Heart right ventricle (tissue), 16 donors: ENCODE measurements around the gene ENDOV. TPM values are rescaled to one million over a fixed set of nuclear protein-coding genes. Genes with fewer than 3 reads are reported as not detected.

ENCODE experiments used
- ATAC-seq, 8 donors: fragments of 200-7000 bp; cut with Tn5 transposase; one replicate each; pipeline ENCODE4 v1.9.1; 2020; ENCODE audit warnings: mild to moderate bottlenecking in 8 of 8, moderate library complexity in 8 of 8, moderate number of reproducible peaks in 1 of 8
- DNase-seq, 2 donors: peaks; one replicate each; pipeline ENCODE4 v3.0.0-alpha.2; 2020
- H3K27ac ChIP-seq, 10 donors: fragments of 200-600 bp; sonication (generic) in 2 of 10; one replicate each; pipeline versions ENCODE4 v1.5.0 to v1.8.0; 2020 to 2022; ENCODE audit warnings: mild to moderate bottlenecking in 3 of 10
- H3K27me3 ChIP-seq, 7 donors: fragments of 200-600 bp; one replicate each; pipeline ENCODE4 v1.8.0; 2021 to 2022; ENCODE audit warnings: mild to moderate bottlenecking in 2 of 7
- H3K36me3 ChIP-seq, 9 donors: fragments of 200-600 bp; sonication (generic) in 1 of 9; one replicate each; pipeline versions ENCODE4 v1.5.0 to v1.8.0; 2020 to 2022; ENCODE audit warnings: mild to moderate bottlenecking in 2 of 9
- H3K4me1 ChIP-seq, 9 donors: fragments of 200-600 bp; sonication (generic) in 1 of 9; one replicate each; pipeline versions ENCODE4 v1.5.0 to v1.8.0; 2020 to 2022; ENCODE audit warnings: mild to moderate bottlenecking in 4 of 9
- H3K4me3 ChIP-seq, 10 donors: fragments of 200-600 bp; sonication (generic) in 2 of 10; one replicate each; pipeline versions ENCODE4 v1.5.0 to v1.8.0; 2020 to 2022; ENCODE audit warnings: mild to moderate bottlenecking in 7 of 10, moderate library complexity in 2 of 10
- H3K9me3 ChIP-seq, 11 donors: fragments of 200-600 bp in 10 of 11; sonication (generic) in 2 of 11; one replicate each; pipeline versions ENCODE4 v1.5.0 to v1.8.0; 2013 to 2022; ENCODE audit warnings: mild to moderate bottlenecking in 2 of 11, control low read depth in 1 of 11, moderate library complexity in 1 of 11
- WGBS, 2 donors: extraction: QIAGEN DNeasy Blood & Tissue Kit; methylation state at CpG; one replicate each; pipeline ENCODE4 v1.1.7; 2013; ENCODE audit warnings: inconsistent platforms in 1 of 2; 5-methylcytosine and 5-hydroxymethylcytosine counted together
- intact Hi-C, 10 donors: fragments of 100-400 bp; cut with DNase I; formaldehyde crosslinking; loops; one replicate each; pipeline versions ENCODE4 v1.11.1 to v1.14.2; 2022
- polyA plus RNA-seq, 2 donors: library from polyadenylated mRNA; stranded (reverse); fragments of 200-250 nt; gene quantifications; one replicate each; pipeline ENCODE4 v1.2.3, GENCODE V29; 2013
- total RNA-seq, 10 donors: library from RNA; stranded (reverse); fragmentation: NEBNext Ultra II Directional in 3 of 10; extraction: Animal tissue kit (Norgen Biotek cat#: 25700) in 3 of 10; gene quantifications; one replicate each; pipeline versions ENCODE4 v1.2.1 to v1.2.4, GENCODE V29; 2021 to 2023
- TF ChIP-seq, protein P1 (sequence below), 9 donors: fragments of 200-600 bp; sonication (generic) in 2 of 9; IDR thresholded peaks; one replicate each; pipeline versions ENCODE4 v1.5.0 to v1.8.0; 2021 to 2022; ENCODE audit warnings: antibody characterized with exemption in 9 of 9, mild to moderate bottlenecking in 5 of 9, moderate library complexity in 1 of 9
- donor health status: Arrhythmogenic right ventricular cardiomyopathy.
- donor health status: ischemic (EF 13 %, LVEDD 7.1; RV severe dilation, severe dysfunction).
- donor health status: healthy with polysubstance abuse.
- donor health status: DM: no; HTN: yes; CAD: no.
- donor health status: DM: no; HTN: no; CAD: no.
- donor health status: ischemic (EF 25% LVEDD 6.9; RV normal size, moderate dysfunction).
- donor health status: ischemic (EF 25% LVEDD 5.7; RV mildly dilated, moderate dysfunction).
- donor health status: healthy.
- donor health status: DM: yes; HTN: yes; CAD: no.
- donor health status: Ischemic cardiomyopathy.
- donor health status: ischemic (EF 35%, LVEDD 5.7; RV mildly dilated, moderate dysfunction).
- donor health status: nonischemic (EF 11% LVEDD 7.7; RV severe dilation, severe dysfunction).
- donor health status: DM: yes; HTN: yes; CAD: no.
- donor health status: PGD.
- donor health status: ischemic (EF 29% LVEDD 5.4; RV normal size, mild dysfunction).
- donor health status: nonischemic (EF 23%, LVEDD 6.1; RV moderate dilation, normal function).

Gene ENDOV
- total and polyA plus RNA-seq, 12 donors, result 7.7 to 19.9 (median 12.6) TPM

DNA sequence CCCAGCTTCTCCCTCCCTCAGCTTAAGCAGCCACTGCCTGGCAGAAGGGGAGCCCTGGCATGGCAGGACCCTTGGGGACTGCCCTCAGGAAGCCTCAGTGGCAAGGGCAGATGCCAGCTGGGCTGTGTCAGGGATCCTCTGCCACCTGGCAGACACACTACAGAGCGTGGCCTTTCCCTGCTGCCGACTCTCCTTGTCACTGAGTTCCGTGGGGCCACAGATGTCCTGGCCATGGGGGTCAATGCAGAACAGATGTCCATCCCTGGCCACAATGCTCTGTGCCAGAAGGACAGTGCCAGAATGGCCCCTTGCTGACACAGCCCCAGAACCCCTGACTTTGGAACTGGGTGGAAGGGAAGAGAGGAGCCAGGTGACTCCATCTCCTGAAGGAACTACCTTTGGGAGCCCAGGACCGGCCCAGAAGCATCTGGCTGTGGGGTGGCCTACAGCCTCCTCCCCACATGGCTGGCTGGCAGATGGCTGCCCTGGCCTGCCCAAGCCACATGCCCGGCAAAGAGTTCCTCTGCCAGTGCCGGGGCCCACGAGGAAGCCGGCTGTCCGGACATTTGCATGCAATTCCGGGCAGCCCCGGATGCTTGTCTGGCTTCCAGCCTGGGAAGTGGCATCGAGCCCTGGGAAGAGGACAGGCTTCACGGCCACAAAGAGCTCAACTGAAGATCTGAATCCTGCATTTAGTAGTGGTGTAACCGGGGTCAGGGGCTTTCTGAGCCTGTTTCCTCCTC, 37.4 kb downstream of the ENDOV start:
- H3K4me1 ChIP-seq, result peaks cover 8 to 36% (median 28%) of the 10 kb centered on the region in 9 donors
- no peaks in the 10 kb centered on the region for H3K9me3 ChIP-seq
- no peak overlapping the region for H3K4me3 ChIP-seq
- no peak for ATAC-seq
- intact Hi-C loops, result loop anchor here in 2 of 10 donors (10.0 kb wide), 1 partner anchor 92 kb away; the partner anchor contains the start of gene RPTOR (in 2 of the 2)
- H3K27me3 ChIP-seq, result no peaks in the 10 kb centered on the region
- TF ChIP-seq, protein P1, sequence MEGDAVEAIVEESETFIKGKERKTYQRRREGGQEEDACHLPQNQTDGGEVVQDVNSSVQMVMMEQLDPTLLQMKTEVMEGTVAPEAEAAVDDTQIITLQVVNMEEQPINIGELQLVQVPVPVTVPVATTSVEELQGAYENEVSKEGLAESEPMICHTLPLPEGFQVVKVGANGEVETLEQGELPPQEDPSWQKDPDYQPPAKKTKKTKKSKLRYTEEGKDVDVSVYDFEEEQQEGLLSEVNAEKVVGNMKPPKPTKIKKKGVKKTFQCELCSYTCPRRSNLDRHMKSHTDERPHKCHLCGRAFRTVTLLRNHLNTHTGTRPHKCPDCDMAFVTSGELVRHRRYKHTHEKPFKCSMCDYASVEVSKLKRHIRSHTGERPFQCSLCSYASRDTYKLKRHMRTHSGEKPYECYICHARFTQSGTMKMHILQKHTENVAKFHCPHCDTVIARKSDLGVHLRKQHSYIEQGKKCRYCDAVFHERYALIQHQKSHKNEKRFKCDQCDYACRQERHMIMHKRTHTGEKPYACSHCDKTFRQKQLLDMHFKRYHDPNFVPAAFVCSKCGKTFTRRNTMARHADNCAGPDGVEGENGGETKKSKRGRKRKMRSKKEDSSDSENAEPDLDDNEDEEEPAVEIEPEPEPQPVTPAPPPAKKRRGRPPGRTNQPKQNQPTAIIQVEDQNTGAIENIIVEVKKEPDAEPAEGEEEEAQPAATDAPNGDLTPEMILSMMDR (IDR thresholded peaks at IDR 0.05), result no peak
- DNase-seq, result no peak
- no peak overlapping the region for H3K27ac ChIP-seq
- no peaks in the 10 kb centered on the region for H3K36me3 ChIP-seq
- 79 to 84% methylated on average over 14 of the region's 14 CpGs for WGBS, 2 donors

DNA sequence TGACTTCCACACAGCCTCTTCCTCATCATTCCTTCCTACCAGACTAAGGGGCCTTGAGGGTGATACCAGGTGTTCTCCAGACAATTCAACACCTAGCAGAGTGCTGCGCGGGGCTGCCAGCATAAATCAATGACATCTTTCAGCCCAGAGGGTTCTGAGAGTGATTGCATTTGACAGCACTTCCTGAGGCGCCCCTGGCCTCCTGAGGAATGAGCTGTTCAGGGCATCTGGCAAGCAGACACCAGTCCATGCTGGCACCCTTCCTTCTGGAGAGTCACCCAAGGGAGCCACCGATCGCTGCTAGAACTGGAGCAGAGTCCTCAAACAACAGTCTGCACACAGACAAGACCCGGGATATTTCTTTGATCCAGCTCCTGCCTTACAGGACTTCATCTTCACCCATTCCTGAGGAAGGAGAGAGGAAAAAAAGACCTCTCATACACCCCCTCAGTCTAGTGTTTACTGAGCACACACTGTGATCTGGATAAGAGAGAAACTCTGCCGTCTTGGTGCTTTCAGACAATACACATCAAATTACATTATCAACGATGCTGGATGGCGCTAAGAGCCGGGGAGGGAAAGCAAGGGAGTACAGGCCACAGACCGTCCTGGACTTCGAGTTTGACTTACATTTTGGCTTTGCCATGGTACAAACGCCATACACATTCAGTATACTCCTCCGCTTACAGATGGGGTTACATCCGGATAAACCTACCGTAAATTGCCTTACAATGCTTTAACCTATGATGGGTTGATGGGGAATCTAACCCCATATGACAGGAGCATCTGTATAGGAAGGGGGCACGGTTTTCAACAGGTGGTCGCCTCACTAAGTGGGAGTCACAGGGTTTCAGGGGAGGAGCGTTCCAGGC, 38.4 kb downstream of the ENDOV start:
- Histone ChIP-seq H3K36me3 (no peaks in the 10 kb centered on the region), H3K9me3 (no peaks in the 10 kb centered on the region), H3K4me1 (peaks cover 8 to 39% (median 30%) of the 10 kb centered on the region in 9 donors), H3K27me3 (no peaks in the 10 kb centered on the region), H3K27ac (peak overlapping the region in 2 of 10 donors; percentile 96 to 98), H3K4me3 (peak overlapping the region in 5 of 10 donors; percentile 61 to 92 (median 80))
- TF ChIP-seq, protein P1 (IDR thresholded peaks at IDR 0.05), result no peak
- intact Hi-C loops, result loop anchor here in 2 of 10 donors (10.0 kb wide), 1 partner anchor 91 kb away; the partner anchor contains the start of gene RPTOR (in 2 of the 2)
- WGBS, 2 donors, result 82 to 85% methylated on average over 19 of the region's 19 CpGs
- no peak for DNase-seq
- no peak for ATAC-seq

DNA sequence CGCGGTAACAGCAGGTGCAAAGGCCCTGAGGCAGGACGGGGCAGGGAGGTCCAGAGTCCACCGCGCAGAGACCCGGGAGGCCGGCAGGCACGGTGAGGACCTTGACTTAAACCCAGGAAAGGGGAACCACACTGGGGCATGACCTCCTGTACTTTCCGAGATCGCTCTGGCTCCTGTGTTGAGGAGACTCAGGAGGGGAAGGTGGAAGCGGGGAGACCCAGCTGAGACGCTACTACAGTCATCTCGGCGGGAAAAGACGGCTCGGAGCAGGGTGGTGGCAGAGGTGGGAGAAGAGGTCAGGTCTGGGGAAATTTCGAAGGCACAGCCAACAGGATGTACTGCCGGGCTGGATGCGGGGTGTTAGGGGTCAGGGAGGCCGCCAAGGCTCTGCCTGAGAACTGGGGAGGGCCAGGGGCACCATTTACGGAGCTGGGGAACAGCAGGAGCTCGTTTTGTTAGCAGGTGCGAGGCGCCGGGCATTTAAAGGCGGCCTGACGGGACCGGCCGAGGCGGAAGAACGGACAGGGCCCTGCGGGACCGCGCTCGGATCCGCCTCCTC, 39.1 kb downstream of the ENDOV start:
- TF ChIP-seq, protein P1 (IDR thresholded peaks at IDR 0.05), result no peak
- H3K9me3 ChIP-seq, result no peaks in the 10 kb centered on the region
- H3K36me3 ChIP-seq, result no peaks in the 10 kb centered on the region
- H3K4me3 ChIP-seq, result peak overlapping the region; percentile 55 to 92 (median 70)
- ATAC-seq (no peak), DNase-seq (no peak)
- H3K27me3 ChIP-seq, result no peaks in the 10 kb centered on the region
- H3K27ac ChIP-seq, result peak overlapping the region; percentile 83 to 99 (median 97)
- intact Hi-C loops, result loop anchor here in 3 of 10 donors (2.0 to 10.0 kb wide), 2 partner anchors 39 to 91 kb away; partner anchors contain the start of genes RPTOR (in 2 of the 3) and ENDOV (in 1 of the 3)
- WGBS, 2 donors, result 32 to 41% methylated on average over 32 to 36 of the region's 36 CpGs
- peaks cover 8 to 39% (median 30%) of the 10 kb centered on the region in 9 donors for H3K4me1 ChIP-seq
